ENCODE data around the gene ZNFX1. TPM values are rescaled to one million over a fixed set of nuclear protein-coding genes. Genes with fewer than 3 reads are reported as not detected.

The ZNFX1 gene
- total RNA-seq, 3 donors from 2014 or later (not counting 1 experiment from before 2014, with no cell fraction given): 55.8 to 58.5 (median 57.8) TPM

DNA sequence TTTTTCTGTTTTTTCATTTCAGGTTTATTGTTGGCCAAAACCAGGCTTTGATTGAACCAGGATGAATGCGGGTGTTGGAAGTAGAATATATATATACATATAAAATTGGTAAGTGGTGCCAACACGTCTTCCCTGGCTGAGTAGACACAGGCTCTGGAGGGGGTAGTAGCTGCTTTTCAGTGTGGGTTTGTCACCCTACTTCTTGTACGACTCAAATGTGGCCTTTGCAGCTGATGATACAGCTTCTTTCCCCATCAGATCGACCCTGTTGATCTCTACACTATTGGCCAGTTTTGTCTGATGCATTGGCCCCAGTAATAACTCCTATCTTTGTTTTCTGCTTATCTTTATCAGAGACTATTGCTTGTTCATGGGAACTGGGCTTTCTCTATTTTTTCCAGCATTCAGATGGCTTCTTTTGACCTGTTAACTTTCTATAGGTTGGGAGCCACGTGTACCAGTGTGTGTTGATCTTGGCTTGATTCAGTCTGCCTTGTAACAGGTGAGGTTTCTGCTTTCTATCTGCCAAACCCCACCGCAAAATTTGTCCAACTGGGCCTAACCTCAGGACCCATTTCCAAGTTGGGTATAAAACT, 2.7 kb upstream of the ZNFX1 start:
- H3K4me1 ChIP-seq (ENCODE audit: control insufficient read depth, insufficient read depth, low read length): peaks cover 55% of the 10 kb centered on the region
- peaks cover 60% of the 10 kb centered on the region for H3K36me3 Mint-ChIP-seq

DNA sequence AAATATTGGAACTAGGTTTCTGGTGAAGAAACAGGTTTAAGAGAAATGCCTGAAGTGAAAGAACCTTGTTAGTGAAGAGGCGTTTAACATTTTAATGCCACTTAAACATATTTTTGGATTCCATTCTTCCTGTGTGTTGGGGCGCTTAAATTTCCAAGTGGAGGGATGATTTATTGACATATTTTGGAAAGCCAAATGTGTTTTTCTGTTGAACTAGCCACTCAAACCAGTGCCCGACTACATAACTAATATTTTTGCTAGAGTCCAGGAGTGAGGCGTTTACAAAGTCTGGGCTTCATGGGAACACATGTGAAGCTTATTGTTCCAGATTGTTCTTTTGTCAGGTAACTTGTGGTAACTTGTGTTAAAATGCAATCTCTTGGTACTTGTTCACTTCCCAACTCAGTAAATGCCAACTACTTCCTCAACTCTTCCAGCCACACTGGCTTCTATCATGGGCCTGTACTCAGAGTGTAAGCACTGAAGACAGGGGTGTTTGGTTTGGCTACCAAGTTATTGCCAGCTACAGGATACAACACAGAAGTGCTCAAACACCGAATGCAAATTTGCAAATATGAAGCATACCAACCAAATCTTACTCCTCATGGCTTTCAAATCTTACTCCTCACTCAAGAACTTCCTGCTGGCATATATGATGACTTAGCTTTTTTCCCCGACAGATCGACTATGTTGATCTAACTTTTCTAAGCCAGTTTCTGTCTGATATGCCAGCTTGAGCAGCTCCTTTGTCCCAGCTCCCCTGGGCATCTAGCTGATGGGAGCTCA, 2.0 kb upstream of the ZNFX1 start:
- TF ChIP-seq, protein P1, sequence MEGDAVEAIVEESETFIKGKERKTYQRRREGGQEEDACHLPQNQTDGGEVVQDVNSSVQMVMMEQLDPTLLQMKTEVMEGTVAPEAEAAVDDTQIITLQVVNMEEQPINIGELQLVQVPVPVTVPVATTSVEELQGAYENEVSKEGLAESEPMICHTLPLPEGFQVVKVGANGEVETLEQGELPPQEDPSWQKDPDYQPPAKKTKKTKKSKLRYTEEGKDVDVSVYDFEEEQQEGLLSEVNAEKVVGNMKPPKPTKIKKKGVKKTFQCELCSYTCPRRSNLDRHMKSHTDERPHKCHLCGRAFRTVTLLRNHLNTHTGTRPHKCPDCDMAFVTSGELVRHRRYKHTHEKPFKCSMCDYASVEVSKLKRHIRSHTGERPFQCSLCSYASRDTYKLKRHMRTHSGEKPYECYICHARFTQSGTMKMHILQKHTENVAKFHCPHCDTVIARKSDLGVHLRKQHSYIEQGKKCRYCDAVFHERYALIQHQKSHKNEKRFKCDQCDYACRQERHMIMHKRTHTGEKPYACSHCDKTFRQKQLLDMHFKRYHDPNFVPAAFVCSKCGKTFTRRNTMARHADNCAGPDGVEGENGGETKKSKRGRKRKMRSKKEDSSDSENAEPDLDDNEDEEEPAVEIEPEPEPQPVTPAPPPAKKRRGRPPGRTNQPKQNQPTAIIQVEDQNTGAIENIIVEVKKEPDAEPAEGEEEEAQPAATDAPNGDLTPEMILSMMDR (IDR thresholded peaks at IDR 0.05): no peak
- Mint-ChIP-seq H3K4me1 (peaks cover 84 to 98% of the 10 kb centered on the region in 2 donors), H3K4me3 (peak overlapping the region; percentile 97), H3K27ac (peak overlapping the region; percentile 51 to 95), H3K27me3 (ENCODE audit: low read depth in 2 of 2) (no peaks in the 10 kb centered on the region), H3K36me3 (peaks cover 53% of the 10 kb centered on the region), H3K9me3 (peaks cover 6 to 9% of the 10 kb centered on the region in 2 donors)
- WGBS (ENCODE audit: insufficient coverage): 60% methylated on average over 6 of the region's 7 CpGs
- Histone ChIP-seq H3K27ac (ENCODE audit: low read length) (peak overlapping the region; percentile 90), H3K36me3 (ENCODE audit: control insufficient read depth, insufficient read depth, low read length) (peaks cover 62% of the 10 kb centered on the region), H3K9me3 (ENCODE audit: control insufficient read depth, insufficient read depth, low read length) (peaks cover 35% of the 10 kb centered on the region), H3K27me3 (ENCODE audit: control insufficient read depth, insufficient read depth, low read length) (no peaks in the 10 kb centered on the region), H3K4me3 (ENCODE audit: low read length) (peak overlapping the region; percentile 76), H3K4me1 (ENCODE audit: control insufficient read depth, insufficient read depth, low read length) (peaks cover 60% of the 10 kb centered on the region)
- intact Hi-C loops (cut with micrococcal nuclease): loop anchor here (2.0 to 10.0 kb wide), 3 partner anchors 42 to 385 kb away; partner anchors contain the start of gene CSE1L
- ATAC-seq: no peak
- peak in 1 of 2 donors; percentile 29 for DNase-seq

More for the DNA sequence above, 2.7 kb upstream of the ZNFX1 start:
- no peak for ATAC-seq
- H3K27me3 Mint-ChIP-seq (ENCODE audit: low read depth in 2 of 2): no peaks in the 10 kb centered on the region
- peak overlapping the region; percentile 39 for H3K27ac ChIP-seq (ENCODE audit: low read length)
- peaks cover 9 to 10% of the 10 kb centered on the region in 2 donors for H3K9me3 Mint-ChIP-seq
- no peaks in the 10 kb centered on the region for H3K27me3 ChIP-seq (ENCODE audit: control insufficient read depth, insufficient read depth, low read length)
- intact Hi-C loops (cut with micrococcal nuclease): no loop called here
- TF ChIP-seq, protein P1 (IDR thresholded peaks at IDR 0.05): no peak
- H3K9me3 ChIP-seq (ENCODE audit: control insufficient read depth, insufficient read depth, low read length): peaks cover 41% of the 10 kb centered on the region
- peak overlapping the region; percentile 51 to 95 for H3K27ac Mint-ChIP-seq
- DNase-seq: peak in 1 of 2 donors; percentile 29
- WGBS (ENCODE audit: insufficient coverage): 68% methylated on average over 5 of the region's 6 CpGs
- peak overlapping the region; percentile 97 for H3K4me3 Mint-ChIP-seq
- H3K36me3 ChIP-seq (ENCODE audit: control insufficient read depth, insufficient read depth, low read length): peaks cover 62% of the 10 kb centered on the region
- no peak overlapping the region for H3K4me3 ChIP-seq (ENCODE audit: low read length)
- H3K4me1 Mint-ChIP-seq: peaks cover 90 to 99% of the 10 kb centered on the region in 2 donors

GRCh38 chr20:49278818-49279676, 1.2 kb upstream of the ZNFX1 start:
- TF ChIP-seq, protein P1 (IDR thresholded peaks at IDR 0.05): no peak
- Mint-ChIP-seq H3K4me1 (peaks cover 78 to 90% of the 10 kb centered on the region in 2 donors), H3K27me3 (ENCODE audit: low read depth in 2 of 2) (no peaks in the 10 kb centered on the region), H3K9me3 (peaks cover 6 to 9% of the 10 kb centered on the region in 2 donors), H3K36me3 (peaks cover 45% of the 10 kb centered on the region), H3K4me3 (peak overlapping the region; percentile 97), H3K27ac (peak overlapping the region; percentile 94 to 95)
- Histone ChIP-seq H3K4me1 (ENCODE audit: control insufficient read depth, insufficient read depth, low read length) (peaks cover 60% of the 10 kb centered on the region), H3K27ac (ENCODE audit: low read length) (peak overlapping the region; percentile 90), H3K9me3 (ENCODE audit: control insufficient read depth, insufficient read depth, low read length) (peaks cover 34% of the 10 kb centered on the region), H3K36me3 (ENCODE audit: control insufficient read depth, insufficient read depth, low read length) (peaks cover 55% of the 10 kb centered on the region), H3K4me3 (ENCODE audit: low read length) (peak overlapping the region; percentile 76), H3K27me3 (ENCODE audit: control insufficient read depth, insufficient read depth, low read length) (no peaks in the 10 kb centered on the region)
- WGBS (ENCODE audit: insufficient coverage): 12% methylated on average over 30 of the region's 33 CpGs
- DNase-seq (no peak), ATAC-seq (peak in 2 of 3 donors; percentile 0 to 2)
- intact Hi-C loops (cut with micrococcal nuclease): loop anchor here (1.0 to 10.0 kb wide), 4 partner anchors 43 to 386 kb away; partner anchors contain the start of genes CSE1L and DDX27

All from natural killer cell (primary cell).